GM10847 (cell line): Measurements from ENCODE around the gene ANK3.

ENCODE experiments used
- POLR2A ChIP-seq: IDR thresholded peaks from 2 replicates; pipeline ENCODE4 v1.6.1; 2011; ENCODE audit not compliant: insufficient read length; ENCODE audit errors: extremely low read depth

Gene ANK3

DNA sequence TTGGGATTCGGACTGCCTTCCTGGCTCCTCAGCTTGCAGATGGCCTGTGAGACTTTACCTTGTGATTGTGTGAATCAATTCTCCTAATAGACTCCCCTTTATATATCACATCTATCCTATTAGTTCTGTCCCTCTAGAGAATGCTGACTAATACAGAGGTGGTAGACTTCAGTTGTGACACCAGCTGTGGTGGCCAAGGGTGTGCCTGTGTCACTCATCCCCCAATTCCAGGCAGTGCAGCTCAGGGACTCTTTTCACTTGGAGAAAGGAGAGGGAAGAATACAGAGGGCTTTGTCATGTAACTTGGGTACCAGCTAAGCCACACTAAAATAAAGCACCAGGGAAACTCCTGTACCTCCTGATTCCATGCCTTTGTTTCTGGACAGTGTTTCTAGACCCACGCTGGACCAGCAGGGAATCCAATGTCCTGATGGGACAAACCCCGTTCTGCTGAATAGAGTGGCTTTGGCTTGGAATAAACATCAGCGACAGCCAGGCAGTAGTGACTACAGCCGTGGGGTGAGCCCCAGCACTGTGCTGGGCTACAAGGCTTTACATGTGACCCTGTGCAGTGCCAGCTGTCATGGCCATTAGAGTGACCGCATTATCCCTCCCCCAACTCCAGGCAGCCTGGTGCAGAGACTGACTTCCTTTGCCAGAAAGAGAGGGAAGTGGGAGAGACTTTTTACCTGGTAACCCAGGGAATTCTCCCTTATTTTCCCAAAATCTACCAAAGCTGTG, 233.6 kb downstream of the ANK3 start:
- TF ChIP-seq POLR2A: no peak

GRCh38 chr10:60155099-60155877, 234.4 kb downstream of the ANK3 start:
- TF ChIP-seq POLR2A: no peak

GRCh38 chr10:60149003-60149402, 240.7 kb downstream of the ANK3 start:
- no peak for TF ChIP-seq POLR2A

DNA sequence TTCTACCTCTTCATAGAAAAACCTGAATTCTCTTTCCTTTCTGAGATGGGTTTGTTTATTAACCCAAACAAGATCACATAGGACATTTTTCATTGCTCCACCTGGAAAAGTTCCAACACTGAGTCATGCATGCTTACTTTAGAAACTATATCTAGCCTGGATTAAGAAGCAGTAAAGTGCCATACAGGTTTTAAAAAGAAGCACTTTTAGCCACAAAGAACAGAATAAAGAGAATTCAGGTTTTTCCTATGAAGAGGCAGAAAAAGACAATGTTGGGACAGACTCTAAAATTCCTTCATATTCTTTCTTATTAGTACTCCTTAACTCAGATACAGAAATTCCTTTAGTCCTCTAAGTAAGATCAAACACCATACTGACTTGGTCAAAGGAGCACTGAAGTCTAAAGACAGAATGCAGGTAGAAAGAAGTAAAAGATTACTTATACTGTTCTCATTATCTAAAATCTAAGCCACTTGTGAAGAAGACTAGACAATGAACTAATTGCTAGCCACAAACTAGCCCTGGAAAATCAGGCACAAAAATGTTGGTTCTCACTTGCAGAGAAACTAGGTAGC, 241.3 kb downstream of the ANK3 start:
- no peak for TF ChIP-seq POLR2A

DNA sequence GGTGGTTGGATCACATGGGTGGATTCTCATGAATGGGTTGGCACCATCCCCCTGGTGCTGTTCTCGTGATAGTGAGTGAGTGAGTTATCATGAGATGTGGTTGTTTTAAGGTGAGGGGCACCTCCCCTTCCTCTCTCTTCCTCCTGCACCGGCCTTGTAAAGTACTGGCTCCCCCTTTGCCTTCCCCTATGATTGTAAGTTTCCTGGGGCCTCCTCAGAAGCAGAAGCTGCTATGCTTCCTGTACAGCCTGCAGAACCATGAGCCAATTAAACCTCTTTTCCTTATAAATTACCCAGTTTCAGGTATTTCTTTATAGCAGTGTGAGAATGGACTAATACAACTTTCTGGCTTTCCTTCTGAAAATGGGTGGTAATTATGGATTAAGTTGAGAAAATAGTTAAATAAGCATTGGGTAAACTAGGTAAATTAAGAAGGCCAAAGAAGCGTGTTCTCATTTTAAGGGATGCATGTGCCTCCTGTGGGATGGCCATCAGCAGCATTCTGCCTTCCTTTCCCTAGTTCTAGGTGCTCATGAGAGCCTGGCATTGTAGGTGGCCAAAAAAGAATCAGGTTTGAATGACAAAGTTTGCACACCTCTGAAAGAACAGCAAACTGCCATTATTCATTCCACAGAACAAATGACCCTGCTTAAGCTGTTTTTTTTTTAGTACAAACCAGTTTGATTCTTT, 242.0 kb downstream of the ANK3 start:
- TF ChIP-seq POLR2A: no peak

DNA sequence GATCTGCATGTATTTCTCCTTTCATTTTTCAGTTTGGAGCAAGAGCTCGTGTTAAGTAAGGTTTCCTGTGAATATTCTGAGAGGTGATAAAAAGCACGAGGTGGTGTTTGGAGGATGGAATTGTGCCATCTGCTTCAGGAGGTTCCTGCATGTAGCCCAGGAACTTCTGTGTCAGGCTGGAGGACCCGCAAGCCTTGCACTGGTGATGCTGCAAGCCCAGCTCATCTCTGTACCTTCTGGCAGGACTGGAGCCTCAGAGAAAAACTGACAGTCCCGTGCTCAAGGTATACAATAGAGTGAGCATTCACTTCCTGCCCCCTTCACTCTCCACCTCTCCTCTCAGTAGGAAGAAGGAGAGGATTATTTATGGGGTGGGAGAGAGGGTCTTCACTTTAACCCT, 242.7 kb downstream of the ANK3 start:
- no peak for TF ChIP-seq POLR2A

DNA sequence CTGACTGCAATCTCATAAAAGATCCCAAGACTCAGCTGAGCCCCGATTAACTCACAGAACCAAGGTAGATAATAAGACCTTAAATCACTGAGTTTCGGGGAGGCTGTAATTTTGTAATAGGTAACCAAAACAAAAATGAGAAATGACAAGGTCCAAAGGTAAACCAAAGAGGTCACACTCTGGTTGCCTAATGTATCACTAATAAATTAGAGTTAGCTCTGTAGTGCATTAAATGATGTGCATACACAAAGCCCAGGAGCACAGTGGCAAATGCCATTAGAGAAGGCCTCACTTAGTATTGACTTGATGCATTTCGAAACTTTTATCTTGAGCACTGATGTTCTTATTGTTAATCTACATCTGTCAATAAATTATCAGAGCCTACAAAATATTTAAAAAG, 245.6 kb downstream of the ANK3 start:
- TF ChIP-seq POLR2A: no peak

GRCh38 chr10:60142736-60143135, 246.9 kb downstream of the ANK3 start:
- no peak for TF ChIP-seq POLR2A

DNA sequence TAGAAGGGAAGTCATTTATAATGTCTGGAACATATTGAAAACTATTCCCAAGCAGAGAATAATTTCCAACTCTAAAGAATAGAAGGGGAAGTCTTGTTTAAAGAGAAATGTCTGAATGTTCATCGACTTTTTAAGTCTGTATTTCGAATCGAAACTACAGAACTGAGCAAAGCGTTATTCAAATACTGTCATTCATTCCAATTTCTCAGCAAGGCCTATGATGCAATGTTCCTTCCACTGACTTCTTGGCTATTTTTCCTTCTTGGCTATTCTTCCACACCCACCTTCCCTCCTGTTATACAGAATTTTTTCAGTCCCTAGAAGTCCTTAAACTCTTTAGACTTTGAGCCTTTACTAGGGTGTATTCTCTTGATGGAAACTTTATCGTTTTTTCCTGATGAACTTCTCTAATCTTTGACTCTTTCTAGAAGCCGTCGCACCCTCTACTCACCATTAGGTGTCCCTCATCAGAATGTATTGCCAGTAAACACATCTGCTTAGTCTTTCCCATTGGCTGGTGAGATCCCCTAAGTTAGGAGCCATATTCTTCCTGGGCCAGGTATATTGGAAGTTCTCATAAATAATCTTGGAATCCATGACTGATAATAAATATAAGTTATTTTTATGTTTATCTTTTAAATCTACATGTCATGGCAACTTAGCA, 247.6 kb downstream of the ANK3 start:
- TF ChIP-seq POLR2A: no peak

GRCh38 chr10:60140651-60141632, 248.7 kb downstream of the ANK3 start:
- TF ChIP-seq POLR2A: no peak

DNA sequence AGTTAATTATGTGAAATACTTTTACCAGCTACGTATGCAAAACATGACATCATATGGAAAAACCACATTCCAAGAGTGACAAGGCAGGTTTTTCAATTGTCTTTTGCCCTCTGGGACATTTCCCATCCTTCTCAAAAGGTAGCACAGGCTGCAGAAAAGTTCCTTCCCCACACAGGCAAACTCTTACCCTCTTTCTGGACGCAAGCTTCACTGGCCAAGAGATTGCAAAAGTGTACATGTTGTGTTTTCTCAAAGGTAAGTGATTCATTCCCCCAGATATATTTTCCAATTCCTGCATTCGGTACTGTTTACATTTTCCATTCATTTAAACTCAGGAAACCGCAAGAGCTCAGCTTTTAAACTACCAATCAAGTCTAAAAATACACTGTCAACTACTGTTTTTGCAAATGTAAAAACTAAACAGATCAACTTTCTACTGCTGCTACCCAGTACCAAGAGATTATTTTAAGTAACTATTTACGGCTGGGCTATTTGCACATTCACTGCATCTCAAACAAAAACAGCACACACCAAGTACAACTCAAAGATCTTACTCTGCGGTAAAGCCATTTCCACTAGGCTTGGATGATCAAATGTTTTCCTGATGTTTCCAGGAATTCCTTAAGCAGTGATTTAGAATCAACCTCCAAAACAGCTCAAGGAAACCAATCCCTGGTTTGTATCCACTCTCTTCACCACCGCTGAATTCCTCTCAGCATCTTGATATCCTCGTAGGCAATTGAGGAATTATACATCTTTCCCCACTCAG, 249.7 kb downstream of the ANK3 start:
- TF ChIP-seq POLR2A: no peak

GRCh38 chr10:60139290-60139689, 250.4 kb downstream of the ANK3 start:
- no peak for TF ChIP-seq POLR2A

- TF ChIP-seq POLR2A: no peak
These were observed 250.8 kb downstream of the ANK3 start for GRCh38 chr10:60138842-60139241.
